GM19452 (cell line): ENCODE data around the gene FGF12.

Experiments used
- ATAC-seq: cut with Tn5 transposase; IDR thresholded peaks from one replicate; pipeline ENCODE4 v1.9.1; 2021; ENCODE audit not compliant: unreplicated experiment

The FGF12 gene

DNA sequence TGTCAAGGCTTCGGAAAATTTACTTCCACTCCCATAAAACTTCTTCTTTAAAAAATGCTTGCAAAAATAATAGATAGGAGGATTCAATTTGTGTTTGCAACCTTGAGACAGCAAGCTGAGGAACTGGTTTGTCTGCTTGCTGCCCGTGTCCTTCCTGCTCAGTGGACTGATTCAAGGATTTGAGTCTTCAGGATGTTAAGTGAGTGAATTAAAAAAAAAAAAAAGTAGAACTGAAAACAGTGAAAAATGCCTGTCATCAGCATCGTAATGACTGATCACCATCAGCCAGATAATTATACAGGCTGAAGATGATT is 453.7 kb downstream of the FGF12 start:
- no peak for ATAC-seq

DNA sequence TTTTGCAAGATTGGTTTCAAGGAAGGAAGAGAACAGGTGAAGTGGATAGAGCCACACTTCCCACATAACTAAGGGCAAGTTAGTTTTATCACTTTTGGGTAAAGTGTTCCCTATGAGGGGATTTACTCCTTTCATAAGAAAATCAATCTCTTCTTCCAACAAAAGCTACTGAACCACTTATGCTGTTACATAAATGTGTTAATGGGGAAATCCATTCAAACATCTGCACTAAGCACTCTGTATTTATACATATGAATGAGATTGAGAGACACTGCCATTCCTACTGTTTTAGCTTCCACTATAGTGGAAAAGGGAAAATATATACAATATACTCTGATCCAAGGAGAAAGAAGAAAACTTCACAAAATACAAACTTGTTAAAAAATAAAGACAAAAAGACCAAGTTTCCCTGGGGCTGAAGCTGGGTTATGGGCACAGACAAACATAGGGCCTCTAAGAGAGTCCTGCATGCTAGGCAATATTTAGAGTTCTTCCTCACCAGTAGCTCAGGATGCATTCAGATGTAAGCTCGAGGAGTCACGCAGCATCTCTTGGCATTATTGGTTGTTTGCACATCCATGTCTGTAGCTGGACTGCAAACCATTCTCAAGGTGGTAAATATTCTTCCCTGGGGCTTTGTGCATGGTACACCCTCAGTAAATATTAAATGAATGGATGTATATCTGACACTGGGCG is 454.2 kb downstream of the FGF12 start:
- ATAC-seq: no peak

DNA sequence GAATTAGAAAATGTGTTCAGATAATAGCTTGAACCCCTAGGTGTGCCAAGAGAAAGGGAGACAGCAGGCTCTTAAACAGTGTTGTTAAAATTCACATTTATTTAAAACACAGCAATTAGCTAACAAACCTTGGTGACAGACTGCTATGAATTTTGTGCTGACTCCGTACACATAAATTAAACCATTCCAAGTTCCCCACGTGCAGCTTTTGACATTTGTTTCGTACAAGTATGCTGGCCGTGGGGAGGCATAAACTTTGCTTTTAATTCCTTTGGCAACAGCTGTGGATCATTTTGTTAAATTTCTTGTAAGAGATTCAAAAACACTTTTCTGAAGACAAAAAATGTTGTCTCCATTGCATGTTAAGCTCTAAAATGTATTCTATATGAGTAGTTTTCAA is 465.3 kb downstream of the FGF12 start:
- ATAC-seq: no peak

DNA sequence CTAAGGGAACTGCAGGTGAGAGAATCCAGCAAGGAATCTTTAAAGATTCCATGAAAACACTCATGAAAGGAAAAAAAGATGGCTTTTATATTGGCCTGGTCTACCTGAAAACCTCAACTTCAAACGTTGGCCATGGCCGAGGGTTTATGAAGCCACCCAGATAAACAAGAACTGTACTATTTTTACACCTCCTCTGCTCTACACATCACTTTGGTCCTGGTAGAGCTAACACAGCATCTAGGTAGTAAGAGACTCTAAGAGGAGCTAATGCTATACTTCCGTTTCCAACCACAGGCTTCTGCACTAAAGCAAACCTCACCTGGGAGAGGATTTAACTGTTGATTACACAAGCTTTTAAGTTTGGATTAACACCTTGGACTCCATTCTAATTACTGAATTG is 466.2 kb downstream of the FGF12 start:
- no peak for ATAC-seq

GRCh38 chr3:192260116-192261010 is 467.0 kb downstream of the FGF12 start:
- ATAC-seq: no peak

DNA sequence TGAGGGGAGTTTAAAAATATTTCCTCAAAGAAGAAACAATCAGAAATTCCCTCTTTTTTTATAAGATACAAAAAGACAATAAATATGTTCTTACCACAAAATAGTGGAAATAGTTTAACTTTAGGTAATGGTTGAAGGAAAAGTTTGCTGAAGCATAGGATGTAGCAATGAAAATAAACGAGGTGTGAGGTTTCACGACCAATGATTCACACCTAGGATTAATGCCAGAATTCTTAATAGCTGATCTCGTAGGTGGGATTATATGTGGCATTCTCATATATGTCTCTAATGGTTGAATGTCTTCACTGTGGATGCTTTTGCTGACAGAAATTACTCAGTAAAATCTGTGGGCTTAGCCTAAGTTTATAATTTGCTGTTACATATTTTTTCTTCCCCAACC is 467.7 kb downstream of the FGF12 start:
- no peak for ATAC-seq

GRCh38 chr3:192258721-192259120 is 468.6 kb downstream of the FGF12 start:
- ATAC-seq: no peak

GRCh38 chr3:192255839-192256238 is 471.5 kb downstream of the FGF12 start:
- no peak for ATAC-seq

DNA sequence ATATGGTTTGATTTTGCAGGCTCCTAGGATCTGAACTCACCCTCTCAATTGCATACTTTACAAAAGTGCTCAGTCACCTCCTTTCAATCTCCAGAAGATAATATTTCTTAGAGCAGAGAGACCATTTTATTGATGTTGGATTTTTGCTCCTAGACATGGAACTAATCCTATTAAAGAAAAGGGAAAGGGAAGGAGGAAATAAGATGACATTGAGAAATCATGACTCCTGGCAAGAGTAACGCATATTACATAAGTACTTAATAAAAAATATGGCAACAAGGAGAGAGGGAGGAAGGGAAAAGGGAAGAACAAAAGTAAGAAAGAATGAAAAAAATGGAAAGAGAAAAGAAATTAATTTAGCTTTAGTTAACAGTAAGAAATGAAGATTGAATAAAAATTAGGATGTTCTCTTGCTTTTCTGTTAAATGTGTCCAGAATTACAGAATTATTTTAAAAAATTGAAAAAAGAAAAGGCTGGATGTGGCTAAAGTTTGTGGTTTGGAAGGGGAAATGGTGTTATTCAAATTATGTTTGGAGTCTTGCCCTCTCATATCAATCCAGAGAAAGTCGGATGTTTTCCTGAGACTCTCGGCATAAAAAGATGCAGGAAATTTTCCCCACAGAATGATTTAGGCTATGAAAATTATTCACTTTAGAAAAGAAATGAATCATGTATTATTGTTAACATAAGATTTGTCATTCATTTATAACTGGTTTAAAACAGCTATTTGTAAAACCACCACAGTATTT is 474.0 kb downstream of the FGF12 start:
- no peak for ATAC-seq

GRCh38 chr3:192249516-192249915 is 477.8 kb downstream of the FGF12 start:
- ATAC-seq: no peak

GRCh38 chr3:192246847-192247559 is 480.3 kb downstream of the FGF12 start:
- no peak for ATAC-seq

- no peak for ATAC-seq
Observed at GRCh38 chr3:192244591-192244990, 482.8 kb downstream of the FGF12 start.

GRCh38 chr3:192239956-192240355 is 487.4 kb downstream of the FGF12 start:
- ATAC-seq: no peak

DNA sequence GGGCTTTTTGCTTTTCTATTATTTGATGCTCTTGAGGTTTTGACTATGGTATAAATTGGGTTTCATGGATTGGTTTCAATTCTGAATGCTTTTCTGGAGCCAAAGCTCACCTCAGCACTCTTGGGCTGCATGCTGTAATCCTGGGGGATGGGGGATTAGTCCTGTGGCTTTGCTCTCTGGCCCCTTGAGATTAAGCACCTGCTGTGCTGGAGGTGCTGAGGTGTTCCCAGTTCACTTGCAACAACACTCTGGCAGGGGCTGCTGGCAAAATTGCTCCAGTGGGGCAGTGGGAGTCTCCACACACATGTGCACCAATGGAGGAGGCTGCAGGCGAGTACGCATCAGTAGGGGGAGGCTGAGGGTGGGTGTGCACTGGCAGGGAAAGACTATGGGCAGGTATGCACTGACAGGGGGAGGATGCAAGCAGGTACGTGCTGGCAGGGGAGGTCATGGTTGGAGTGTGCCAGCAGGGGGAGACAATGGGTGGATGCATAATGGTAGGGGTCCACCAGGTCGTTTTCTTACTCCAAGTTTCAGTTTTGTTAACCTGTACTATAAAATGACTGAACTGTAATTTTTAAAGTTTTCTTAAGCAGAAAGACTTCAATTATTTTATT is 489.2 kb downstream of the FGF12 start:
- ATAC-seq: no peak

DNA sequence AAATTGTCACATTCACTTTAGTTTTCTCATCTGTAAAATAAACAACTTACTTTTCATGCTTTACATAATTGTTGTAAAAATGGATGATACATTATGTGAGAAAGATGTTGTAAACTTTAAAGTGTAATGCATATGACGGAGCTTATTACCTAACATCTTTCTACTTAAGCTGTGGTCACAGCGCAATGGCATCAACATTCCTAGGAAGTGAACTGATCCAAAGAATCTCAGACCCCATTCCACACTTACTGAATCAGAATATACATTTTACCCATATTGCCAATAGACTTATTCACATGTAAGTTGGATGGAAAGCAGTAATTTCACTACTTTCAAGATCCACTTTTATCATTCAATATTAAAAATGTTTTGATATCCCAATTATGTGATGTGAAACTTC is 497.5 kb downstream of the FGF12 start:
- ATAC-seq: no peak

GRCh38 chr3:192224634-192225155 is 502.6 kb downstream of the FGF12 start:
- no peak for ATAC-seq

DNA sequence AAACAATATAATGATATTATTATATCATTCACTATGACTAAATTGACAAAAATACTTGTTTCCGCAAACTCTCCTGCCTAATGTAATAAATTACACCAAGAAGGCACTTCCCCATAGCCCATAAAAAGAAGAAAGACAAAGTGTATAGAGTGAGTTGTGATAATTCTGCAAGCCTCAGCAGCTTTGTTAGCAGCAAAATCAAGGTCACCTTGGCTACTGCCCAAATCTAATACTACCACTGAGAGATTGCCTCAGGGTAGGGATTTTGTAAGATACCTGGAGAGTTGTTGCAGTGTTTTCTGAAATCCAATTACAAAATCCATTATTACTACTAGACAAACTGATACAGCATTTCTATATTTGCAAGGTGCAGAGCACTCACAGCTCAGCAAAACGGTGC is 503.5 kb downstream of the FGF12 start:
- no peak for ATAC-seq

GRCh38 chr3:192220915-192221314 is 506.4 kb downstream of the FGF12 start:
- no peak for ATAC-seq

DNA sequence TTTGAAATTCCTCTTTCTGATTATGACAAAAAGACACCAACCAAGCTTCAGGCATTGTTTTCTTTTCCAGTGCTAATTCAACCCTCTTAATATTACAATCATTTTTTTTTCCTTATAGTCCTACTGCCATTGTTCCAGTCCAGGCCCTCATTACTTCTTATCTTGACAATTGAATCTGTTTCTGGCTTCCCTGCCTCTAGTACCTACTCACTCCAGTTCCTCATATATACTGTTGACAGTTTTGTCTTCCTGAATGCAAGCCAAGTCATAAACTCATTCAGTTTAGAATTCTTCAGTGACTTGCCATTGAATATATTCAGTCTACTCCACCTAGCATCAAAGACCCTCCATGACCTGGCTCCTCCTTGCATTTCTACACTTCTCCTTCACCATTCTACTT is 507.4 kb downstream of the FGF12 start:
- ATAC-seq: no peak

DNA sequence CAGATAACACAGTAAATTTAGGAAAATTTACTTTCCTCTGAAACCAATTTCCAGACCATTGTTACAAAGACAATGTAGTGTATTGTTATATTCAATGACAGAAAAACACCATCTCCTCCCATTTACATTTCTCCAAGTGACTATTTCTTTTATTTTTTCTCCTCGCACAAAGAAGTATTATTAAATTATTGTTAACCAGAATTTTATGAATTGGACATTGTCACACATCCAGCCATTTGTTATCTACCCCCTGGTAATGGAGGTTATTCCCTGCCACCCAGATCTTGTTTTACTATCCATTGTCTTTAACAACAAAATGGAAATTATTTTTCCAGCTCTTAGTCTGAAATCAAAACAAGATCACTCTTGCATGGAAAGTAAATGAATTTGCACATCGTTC is 511.3 kb downstream of the FGF12 start:
- no peak for ATAC-seq

GRCh38 chr3:192212979-192213378 is 514.4 kb downstream of the FGF12 start:
- ATAC-seq: no peak
